Parathyroid adenoma (tissue), 2 donors: ENCODE results near the gene KIAA1671.

Experiments used
- H2AFZ ChIP-seq: fragments of 300-600 bp; sonication (generic); one replicate; pipeline ENCODE4 v1.7.0; 2017; ENCODE audit warnings: antibody characterized with exemption, mild to moderate bottlenecking
- H3K27ac ChIP-seq: fragments of 300-600 bp; sonication (generic); one replicate; pipeline ENCODE4 v1.7.0; 2017
- H3K27me3 ChIP-seq: fragments of 300-600 bp; sonication (generic); one replicate; pipeline ENCODE4 v1.7.0; 2017; ENCODE audit warnings: low read length; ENCODE audit not compliant: control insufficient read depth, insufficient read depth
- H3K36me3 ChIP-seq: fragments of 300-600 bp; sonication (generic); one replicate; pipeline ENCODE4 v1.7.0; 2017; ENCODE audit warnings: low read length; ENCODE audit not compliant: control insufficient read depth, insufficient read depth
- H3K4me1 ChIP-seq: fragments of 300-600 bp; sonication (generic); one replicate; pipeline ENCODE4 v1.7.0; 2017; ENCODE audit warnings: control low read depth
- H3K4me2 ChIP-seq: fragments of 300-600 bp; sonication (generic); one replicate; pipeline ENCODE4 v1.7.0; 2017; ENCODE audit warnings: low read length
- H3K4me3 ChIP-seq: fragments of 300-600 bp; sonication (generic); one replicate; pipeline ENCODE4 v1.7.0; 2017; ENCODE audit warnings: low read depth, low read length
- H3K79me2 ChIP-seq: fragments of 300-600 bp; sonication (generic); one replicate; pipeline ENCODE4 v1.7.0; 2017; ENCODE audit warnings: control low read depth
- H3K9ac ChIP-seq: fragments of 300-600 bp; sonication (generic); one replicate; pipeline ENCODE4 v1.7.0; 2017; ENCODE audit warnings: mild to moderate bottlenecking
- H3K9me3 ChIP-seq: fragments of 300-600 bp; sonication (generic); one replicate; pipeline ENCODE4 v1.7.0; 2017; ENCODE audit warnings: low read length; ENCODE audit not compliant: control insufficient read depth
- CTCF ChIP-seq: fragments of 300-600 bp; sonication (generic); IDR thresholded peaks from one replicate; pipeline ENCODE4 v1.7.0; 2017; ENCODE audit warnings: antibody characterized with exemption, mild to moderate bottlenecking
- donor health status: primary hyperparathyroidism.

KIAA1671 gene

GRCh38 chr22:25072406-25072805, 119.9 kb downstream of the KIAA1671 start:
- H3K27me3 ChIP-seq: no peaks in the 10 kb centered on the region
- no peaks in the 10 kb centered on the region for H3K36me3 ChIP-seq
- no peaks in the 10 kb centered on the region for H3K9me3 ChIP-seq
- no peak for TF ChIP-seq CTCF
- H3K27ac ChIP-seq: no peak overlapping the region
- no peak overlapping the region for H3K4me3 ChIP-seq
- no peak overlapping the region for H3K4me2 ChIP-seq
- H3K4me1 ChIP-seq: no peaks in the 10 kb centered on the region
- H2AFZ ChIP-seq: no peak overlapping the region
- no peak overlapping the region for H3K9ac ChIP-seq
- H3K79me2 ChIP-seq: peaks cover 9% of the 10 kb centered on the region

GRCh38 chr22:25076336-25076735, 123.8 kb downstream of the KIAA1671 start:
- H3K27ac ChIP-seq: no peak overlapping the region
- no peak overlapping the region for H3K4me3 ChIP-seq

GRCh38 chr22:25077056-25077455, 124.5 kb downstream of the KIAA1671 start:
- no peaks in the 10 kb centered on the region for H3K36me3 ChIP-seq
- H2AFZ ChIP-seq: no peak overlapping the region
- no peak overlapping the region for H3K4me2 ChIP-seq
- no peaks in the 10 kb centered on the region for H3K9me3 ChIP-seq
- no peak overlapping the region for H3K9ac ChIP-seq
- TF ChIP-seq CTCF: no peak
- H3K4me1 ChIP-seq: no peaks in the 10 kb centered on the region
- H3K27ac ChIP-seq: no peak overlapping the region
- no peaks in the 10 kb centered on the region for H3K27me3 ChIP-seq
- peaks cover 8% of the 10 kb centered on the region for H3K79me2 ChIP-seq
- no peak overlapping the region for H3K4me3 ChIP-seq

More at GRCh38 chr22:25076336-25076735, 123.8 kb downstream of the KIAA1671 start:
- Histone ChIP-seq H3K9me3 (no peaks in the 10 kb centered on the region), H3K9ac (no peak overlapping the region), H3K36me3 (no peaks in the 10 kb centered on the region), H2AFZ (no peak overlapping the region), H3K79me2 (peaks cover 8% of the 10 kb centered on the region), H3K27me3 (no peaks in the 10 kb centered on the region), H3K4me1 (no peaks in the 10 kb centered on the region), H3K4me2 (no peak overlapping the region)
- no peak for TF ChIP-seq CTCF

GRCh38 chr22:25077964-25078363, 125.4 kb downstream of the KIAA1671 start:
- no peak overlapping the region for H3K9ac ChIP-seq
- no peaks in the 10 kb centered on the region for H3K9me3 ChIP-seq
- no peak overlapping the region for H3K4me2 ChIP-seq

More at GRCh38 chr22:25077964-25078363, 125.4 kb downstream of the KIAA1671 start:
- H3K79me2 ChIP-seq: peaks cover 8% of the 10 kb centered on the region
- no peak overlapping the region for H3K27ac ChIP-seq
- H3K36me3 ChIP-seq: no peaks in the 10 kb centered on the region
- no peak overlapping the region for H2AFZ ChIP-seq
- no peak for TF ChIP-seq CTCF
- no peaks in the 10 kb centered on the region for H3K27me3 ChIP-seq
- H3K4me3 ChIP-seq: no peak overlapping the region
- H3K4me1 ChIP-seq: no peaks in the 10 kb centered on the region
